IMR-90 (cell line): ENCODE measurements around the gene ADM. TPM values are rescaled to one million over a fixed set of nuclear protein-coding genes. Genes with fewer than 3 reads are reported as not detected.

Experiments used
- ATAC-seq: fragments of 200-7000 bp; cut with Tn5 transposase; 2 replicates; pipeline ENCODE4 v1.9.1; 2020; ENCODE audit warnings: low read depth, mild to moderate bottlenecking, moderate library complexity
- BruUV-seq: library from RNA; stranded (reverse); fragments of 400-500 nt; replicated peaks from 2 replicates; lab custom pipeline; 2021; lab: Mats Ljungman, UMichigan
- CTCF ChIA-PET: fragments of 300-600 bp; formaldehyde crosslinking; extraction: SDS; loops from one replicate; lab custom pipeline; 2021; ENCODE audit warnings: antibody characterized with exemption; lab: Yijun Ruan, JAX
- POLR2A ChIA-PET: fragments of 300-600 bp; sonication (Branson Sonifier 250); formaldehyde crosslinking; loops from one replicate; lab custom pipeline; 2022; ENCODE audit warnings: antibody characterized with exemption; ENCODE audit not compliant: unreplicated experiment; lab: Charles Lee
- DNase-seq: peaks from one replicate; pipeline ENCODE4 v3.0.0; 2013
- H2AFZ ChIP-seq: replicated peaks from 2 replicates; pipeline ENCODE3; 2013; ENCODE audit warnings: low read length, mild to moderate bottlenecking; ENCODE audit not compliant: poor library complexity
- H2AK5ac ChIP-seq: 2 replicates; pipeline ENCODE4 v1.6.1; 2013; ENCODE audit warnings: low read depth, low read length, inconsistent platforms
- H2AK9ac ChIP-seq: replicated peaks from 2 replicates; pipeline ENCODE3; 2013; ENCODE audit warnings: mild to moderate bottlenecking, low read depth, low read length, moderate library complexity; ENCODE audit not compliant: poor library complexity
- H2BK120ac ChIP-seq: 2 replicates; pipeline ENCODE4 v1.6.1; 2013; ENCODE audit warnings: low read depth, low read length, inconsistent platforms
- H2BK15ac ChIP-seq: 3 replicates; pipeline ENCODE4 v1.6.1; 2013; ENCODE audit warnings: low read depth, low read length, inconsistent platforms
- H2BK20ac ChIP-seq: 2 replicates; pipeline ENCODE4 v1.6.1; 2013; ENCODE audit warnings: low read depth, mild to moderate bottlenecking, inconsistent platforms, low read length, moderate library complexity
- H2BK5ac ChIP-seq: 2 replicates; pipeline ENCODE4 v1.6.1; 2013; ENCODE audit warnings: mild to moderate bottlenecking, low read depth, low read length, inconsistent platforms; ENCODE audit not compliant: poor library complexity, severe bottlenecking
- H3K14ac ChIP-seq: replicated peaks from 2 replicates; pipeline ENCODE4 v1.6.1; 2013; ENCODE audit warnings: low read depth, low read length, inconsistent platforms
- H3K18ac ChIP-seq: 2 replicates; pipeline ENCODE4 v1.6.1; 2013; ENCODE audit warnings: low read depth, low read length, control low read depth
- H3K23ac ChIP-seq: 2 replicates; pipeline ENCODE4 v1.6.1; 2013; ENCODE audit warnings: low read depth, low read length, inconsistent platforms
- H3K27ac ChIP-seq: 2 replicates; pipeline ENCODE4 v1.5.1; 2013; ENCODE audit warnings: mild to moderate bottlenecking, control low read depth, low read length; ENCODE audit not compliant: insufficient read depth
- H3K27me3 ChIP-seq: 2 replicates; pipeline ENCODE4 v1.6.1; 2013; ENCODE audit warnings: low read length; ENCODE audit not compliant: control insufficient read depth, insufficient read depth
- H3K36me3 ChIP-seq: 2 replicates; pipeline ENCODE4 v1.6.1; 2013; ENCODE audit warnings: low read length, mixed read lengths; ENCODE audit not compliant: control insufficient read depth, insufficient read depth
- H3K4ac ChIP-seq: 2 replicates; pipeline ENCODE4 v1.6.1; 2013; ENCODE audit warnings: low read depth, low read length, inconsistent platforms
- H3K4me1 ChIP-seq: 2 replicates; pipeline ENCODE4 v1.6.1; 2013; ENCODE audit warnings: low read length, mixed read lengths; ENCODE audit not compliant: control insufficient read depth, insufficient read depth
- H3K4me2 ChIP-seq: 2 replicates; pipeline ENCODE4 v1.6.1; 2013; ENCODE audit warnings: low read depth, mild to moderate bottlenecking, control low read depth, low read length, moderate library complexity
- H3K4me3 ChIP-seq: 2 replicates; pipeline ENCODE4 v1.5.1; 2013; ENCODE audit warnings: low read depth, mild to moderate bottlenecking, control low read depth, low read length, moderate library complexity; ENCODE audit not compliant: insufficient read depth
- H3K56ac ChIP-seq: 2 replicates; pipeline ENCODE4 v1.6.1; 2013; ENCODE audit warnings: low read length, inconsistent platforms; ENCODE audit not compliant: insufficient read depth; ENCODE audit errors: extremely low read depth
- H3K79me1 ChIP-seq, 2 experiments: 2 replicates each; pipeline ENCODE4 v1.6.1; 2013; ENCODE audit warnings: low read length in 2 of 2, inconsistent platforms in 1 of 2, low read depth in 1 of 2
- H3K9ac ChIP-seq: 2 replicates; pipeline ENCODE4 v1.6.1; 2013; ENCODE audit warnings: low read depth, low read length, control low read depth
- H3K9me1 ChIP-seq: 2 replicates; pipeline ENCODE4 v1.6.1; 2013; ENCODE audit warnings: low read length, inconsistent platforms; ENCODE audit not compliant: insufficient read depth
- H3K9me3 ChIP-seq: 2 replicates; pipeline ENCODE4 v1.6.1; 2013; ENCODE audit warnings: low read length; ENCODE audit not compliant: control insufficient read depth, insufficient read depth
- H4K20me1 ChIP-seq: 2 replicates; pipeline ENCODE4 v1.6.1; 2013; ENCODE audit warnings: low read length, inconsistent platforms; ENCODE audit not compliant: insufficient read depth
- H4K5ac ChIP-seq: 2 replicates; pipeline ENCODE4 v1.6.1; 2013; ENCODE audit warnings: mild to moderate bottlenecking, low read depth, low read length, control low read depth
- H4K8ac ChIP-seq, 2 experiments: 2 replicates each; pipeline ENCODE4 v1.6.1; 2013; ENCODE audit warnings: low read depth in 2 of 2, low read length in 2 of 2, control low read depth in 1 of 2, inconsistent platforms in 1 of 2
- H4K91ac ChIP-seq: 2 replicates; pipeline ENCODE4 v1.6.1; 2013; ENCODE audit warnings: low read depth, low read length, inconsistent platforms; ENCODE audit not compliant: insufficient read depth
- CHD1 ChIP-seq: IDR thresholded peaks from 2 replicates; pipeline ENCODE4 v1.6.1; 2012; ENCODE audit warnings: low read depth, low read length, improper control_type of control experiment
- FOS ChIP-seq: fragments of 150-350 bp; IDR thresholded peaks from 2 replicates; pipeline ENCODE4 v1.6.1; 2016; ENCODE audit warnings: low read depth, low read length
- MAFK ChIP-seq: IDR thresholded peaks from 2 replicates; pipeline ENCODE4 v1.6.1; 2012; ENCODE audit warnings: low read depth, low read length, improper control_type of control experiment
- MXI1 ChIP-seq: IDR thresholded peaks from 2 replicates; pipeline ENCODE4 v1.6.1; 2012; ENCODE audit warnings: low read depth, mild to moderate bottlenecking, low read length, moderate library complexity, borderline replicate concordance
- POLR2A ChIP-seq: IDR thresholded peaks from 2 replicates; pipeline ENCODE4 v1.6.1; 2012; ENCODE audit warnings: mild to moderate bottlenecking, low read depth, low read length
- dilution Hi-C: fragments of 300-500 bp; cut with HindIII; formaldehyde crosslinking; loops from one replicate; pipeline ENCODE4 v1.14.3; 2018; ENCODE audit warnings: low sequenced_read_pairs; ENCODE audit not compliant: unreplicated experiment
- in situ Hi-C: fragments of 300-500 bp; cut with MboI; formaldehyde crosslinking; loops from 3 replicates; pipeline ENCODE4 v1.14.3; 2019; ENCODE audit warnings: low sequenced_read_pairs, inconsistent platforms, mixed read lengths
- intact Hi-C: fragments of 100-400 bp; cut with micrococcal nuclease; formaldehyde crosslinking; loops from 2 replicates; pipeline ENCODE4 v1.10.0; 2022
- polyA plus RNA-seq, 3 experiments: library from polyadenylated mRNA; depleted of rRNA; stranded (reverse); fragments of >200 nt; gene quantifications; 2 replicates each; pipeline ENCODE4 v1.2.3, GENCODE V29; 2012; ENCODE audit warnings: low replicate concordance in 1 of 3
- total RNA-seq: library from RNA; depleted of rRNA; stranded (reverse); fragments of >200 nt; gene quantifications from 2 replicates; pipeline ENCODE4 v1.2.3, GENCODE V29; 2012

ADM gene
- total and polyA plus RNA-seq, 2 of the 4 experiments (the other 2 are of a cell fraction): 357 to 559 TPM

DNA sequence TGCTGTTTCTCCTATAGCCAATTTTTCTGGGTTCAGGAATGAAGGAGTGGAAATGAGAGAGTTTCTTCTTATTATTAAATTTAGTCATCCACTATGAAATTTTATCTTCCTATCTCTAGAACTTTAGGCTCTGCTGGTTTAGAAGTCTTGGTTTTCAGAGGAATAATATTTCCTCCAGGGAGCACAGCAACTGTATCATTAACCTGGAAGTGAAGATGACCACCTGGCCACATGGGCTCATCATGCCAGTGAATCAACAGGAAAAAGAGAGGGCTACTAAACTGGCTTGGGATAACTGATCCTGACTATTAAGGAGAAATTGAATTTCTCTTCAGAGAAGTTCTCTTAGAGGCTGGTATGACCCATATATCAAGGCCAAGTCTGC, 44.4 kb downstream of the ADM start:
- Histone ChIP-seq H2BK120ac (peak overlapping the region; percentile 55), H2BK5ac (peak overlapping the region; percentile 69), H4K20me1 (no peaks in the 10 kb centered on the region), H3K9me1 (peaks cover 8% of the 10 kb centered on the region), H3K4me2 (no peak overlapping the region), H2AFZ (no peak overlapping the region), H3K18ac (peak overlapping the region; percentile 79; the same call in 1 of the 2 replicates), H3K23ac (no peak overlapping the region), H2BK15ac (peak overlapping the region; percentile 49; the same call in 1 of the 3 replicates), H2AK5ac (peak overlapping the region; percentile 67), H3K9ac (no peak overlapping the region), H2AK9ac (no peak overlapping the region), H3K14ac (no peak overlapping the region), H4K5ac (peak overlapping the region; percentile 30; the same call in 1 of the 2 replicates), H3K27ac (no peak overlapping the region; the same call in 1 of the 2 replicates), H3K9me3 (no peaks in the 10 kb centered on the region), H3K56ac (no peak overlapping the region), H2BK20ac (peak overlapping the region; percentile 53; the same call in 1 of the 2 replicates), H3K36me3 (no peaks in the 10 kb centered on the region), H4K91ac (0 out of 2 replicates have a peak overlapping the region, but pooled peaks have one; percentile 19), H3K4ac (peak overlapping the region; percentile 17; the same call in 1 of the 2 replicates), H3K4me1 (peaks cover 20% of the 10 kb centered on the region), H3K27me3 (no peaks in the 10 kb centered on the region), H3K4me3 (no peak overlapping the region), H3K79me1 (no peaks in the 10 kb centered on the region), H4K8ac (peak overlapping the region in 1 of 2 experiments; percentile 59; a peak in 2 of 4 replicates)
- BruUV-seq: no TSS peak
- POLR2A ChIA-PET: no interaction called here
- ATAC-seq: no peak
- dilution Hi-C loops: no loop called here
- DNase-seq: no peak
- CTCF ChIA-PET: interaction anchor here (1.2 to 2.2 kb wide), 2 partner anchors 17 to 24 kb away, joined by 3 to 7 read pairs; no protein-coding TSS in a partner anchor
- intact Hi-C loops: no loop called here
- TF ChIP-seq FOS (no peak), POLR2A (no peak), CHD1 (no peak), MXI1 (no peak), MAFK (no peak)
- in situ Hi-C loops: no loop called here
